ENCODE measurements around the gene CHRNE. TPM values are rescaled to one million over a fixed set of nuclear protein-coding genes. Genes with fewer than 3 reads are reported as not detected.

Gene CHRNE
- total RNA-seq, 1 donor = 2.2 TPM

GRCh38 chr17:4849011-4849536 is 53.8 kb downstream of the CHRNE start:
- no peaks in the 10 kb centered on the region for H3K9me3 ChIP-seq (ENCODE audit: low read depth, low read length)
- no peaks in the 10 kb centered on the region for H3K27me3 ChIP-seq (ENCODE audit: insufficient read depth, low read length)
- no peak overlapping the region for H3K4me3 ChIP-seq (ENCODE audit: low read length)
- peaks cover 45% of the 10 kb centered on the region for H3K4me1 ChIP-seq (ENCODE audit: insufficient read depth, low read length)

Other genes starting within 250 kb of the CHRNE start
- gene PELP1, start 199.0 kb downstream of the CHRNE start, total RNA-seq = 16.3 TPM
- 201 TPM for gene ARRB2, start 192.5 kb downstream of the CHRNE start, total RNA-seq
- 4.8 TPM for gene MED11, start 171.7 kb downstream of the CHRNE start, total RNA-seq
- gene ZMYND15, start 163.3 kb downstream of the CHRNE start, total RNA-seq = 1.3 TPM
- 32.6 TPM for gene CXCL16, start 163.2 kb downstream of the CHRNE start, total RNA-seq
- not detected for gene TM4SF5, start 131.2 kb downstream of the CHRNE start, total RNA-seq
- gene VMO1, start 116.7 kb downstream of the CHRNE start, total RNA-seq = not detected
- gene GLTPD2, start 114.1 kb downstream of the CHRNE start, total RNA-seq = not detected
- 41.5 TPM for gene PSMB6, start 106.9 kb downstream of the CHRNE start, total RNA-seq
- gene PLD2, start 95.9 kb downstream of the CHRNE start, total RNA-seq = 7.9 TPM
- gene MINK1, start 69.8 kb downstream of the CHRNE start, total RNA-seq = 68.8 TPM
- gene C17orf107, start 3.6 kb downstream of the CHRNE start, total RNA-seq = 26.4 TPM
- 4.2 TPM for gene GP1BA, start 29.2 kb upstream of the CHRNE start, total RNA-seq
- 17.1 TPM for gene SLC25A11, start 36.9 kb upstream of the CHRNE start, total RNA-seq
- gene RNF167, start 37.2 kb upstream of the CHRNE start, total RNA-seq = 19.3 TPM
- 414 TPM for gene PFN1, start 45.4 kb upstream of the CHRNE start, total RNA-seq
- 3.9 TPM for gene ENO3, start 48.0 kb upstream of the CHRNE start, total RNA-seq
- gene SPAG7, start 64.7 kb upstream of the CHRNE start, total RNA-seq = 30.4 TPM
- gene CAMTA2, start 84.6 kb upstream of the CHRNE start, total RNA-seq = 12.9 TPM
- gene INCA1, start 94.4 kb upstream of the CHRNE start, total RNA-seq = not detected
- gene KIF1C, start 94.9 kb upstream of the CHRNE start, total RNA-seq = 8.1 TPM
- not detected for gene SLC52A1, start 132.3 kb upstream of the CHRNE start, total RNA-seq
- gene ZFP3, start 175.4 kb upstream of the CHRNE start, total RNA-seq = 1.9 TPM
- gene ZNF232, start 208.8 kb upstream of the CHRNE start, total RNA-seq = 2.3 TPM
- 0.10 TPM for gene USP6, start 212.9 kb upstream of the CHRNE start, total RNA-seq

Measured in mononuclear cell (primary cell).